Sigmoid colon (tissue), 7 donors: ENCODE results near the gene CAPN15. TPM values are rescaled to one million over a fixed set of nuclear protein-coding genes. Genes with fewer than 3 reads are reported as not detected.

Experiments
- DNase-seq: peaks from one replicate; pipeline ENCODE4 v3.0.0-alpha.2; 2019
- H3K27ac ChIP-seq, 4 donors: fragments of 200-600 bp; sonication (generic); one replicate each; pipeline ENCODE4 v1.5.1; 2016 to 2019; ENCODE audit warnings: mild to moderate bottlenecking in 1 of 4
- H3K27me3 ChIP-seq, 3 donors: fragments of 200-600 bp; sonication (generic); one replicate each; pipeline ENCODE4 v1.5.1; 2019; ENCODE audit warnings: mild to moderate bottlenecking in 1 of 3
- H3K36me3 ChIP-seq, 4 donors: fragments of 200-600 bp; sonication (generic); one replicate each; pipeline ENCODE4 v1.5.1; 2016 to 2019
- H3K4me1 ChIP-seq, 4 donors: fragments of 200-600 bp; sonication (generic); one replicate each; pipeline ENCODE4 v1.5.1; 2017 to 2019
- H3K4me3 ChIP-seq, 4 donors: fragments of 200-600 bp; sonication (generic); one replicate each; pipeline ENCODE4 v1.5.1; 2017 to 2019; ENCODE audit warnings: mild to moderate bottlenecking in 2 of 4, moderate library complexity in 1 of 4
- H3K9me3 ChIP-seq, 4 donors: fragments of 200-600 bp in 3 of 4; sonication (generic) in 3 of 4; one replicate each; pipeline versions ENCODE4 v1.5.1 to v1.6.1; 2013 to 2019
- EP300 ChIP-seq, 4 donors: sonication (generic); formaldehyde crosslinking; IDR thresholded peaks; one replicate each; pipeline ENCODE4 v1.6.1; 2017; ENCODE audit warnings: antibody characterized with exemption in 4 of 4
- POLR2A ChIP-seq, 2 donors: fragments of 450-650 bp; IDR thresholded peaks; one replicate each; pipeline ENCODE4 v1.6.1; 2016; ENCODE audit warnings: antibody characterized with exemption in 2 of 2, mild to moderate bottlenecking in 2 of 2, moderate library complexity in 2 of 2
- POLR2AphosphoS5 ChIP-seq, 4 donors: sonication (generic); formaldehyde crosslinking; IDR thresholded peaks; one replicate each; pipeline ENCODE4 v1.6.1; 2017; ENCODE audit warnings: antibody characterized with exemption in 4 of 4
- WGBS, 2 donors: extraction: QIAGEN DNeasy Blood & Tissue Kit; methylation state at CpG; one replicate each; pipeline ENCODE4 v1.1.7; 2013; 5-methylcytosine and 5-hydroxymethylcytosine counted together
- intact Hi-C: fragments of 100-400 bp; cut with DNase I; formaldehyde crosslinking; loops from one replicate; pipeline ENCODE4 v1.15.1; 2023
- polyA plus RNA-seq, 3 donors: library from polyadenylated mRNA; stranded (reverse); fragments of 200-250 nt; gene quantifications; one replicate each; pipeline ENCODE4 v1.2.3, GENCODE V29; 2013
- total RNA-seq, 4 donors: library from RNA; depleted of rRNA; stranded (reverse); fragments of >200 nt; gene quantifications; one replicate each; pipeline ENCODE4 v1.1.0, GENCODE V29; 2016
- TF ChIP-seq, protein P1 (sequence below), 4 experiments: fragments of 450-650 bp in 3 of 4; fragments of 200-600 bp in 1 of 4; IDR thresholded peaks; one replicate each; pipeline ENCODE4 v1.5.1; 2016 to 2019; ENCODE audit warnings: antibody characterized with exemption in 4 of 4, mild to moderate bottlenecking in 3 of 4, moderate library complexity in 2 of 4
- donor health status: healthy with polysubstance abuse.
- donor health status: Bipolar disorder and iron deficiency.
- donor health status: healthy.

Gene CAPN15
- total and polyA plus RNA-seq, 7 donors, result 10.3 to 85.8 (median 24.4) TPM

DNA sequence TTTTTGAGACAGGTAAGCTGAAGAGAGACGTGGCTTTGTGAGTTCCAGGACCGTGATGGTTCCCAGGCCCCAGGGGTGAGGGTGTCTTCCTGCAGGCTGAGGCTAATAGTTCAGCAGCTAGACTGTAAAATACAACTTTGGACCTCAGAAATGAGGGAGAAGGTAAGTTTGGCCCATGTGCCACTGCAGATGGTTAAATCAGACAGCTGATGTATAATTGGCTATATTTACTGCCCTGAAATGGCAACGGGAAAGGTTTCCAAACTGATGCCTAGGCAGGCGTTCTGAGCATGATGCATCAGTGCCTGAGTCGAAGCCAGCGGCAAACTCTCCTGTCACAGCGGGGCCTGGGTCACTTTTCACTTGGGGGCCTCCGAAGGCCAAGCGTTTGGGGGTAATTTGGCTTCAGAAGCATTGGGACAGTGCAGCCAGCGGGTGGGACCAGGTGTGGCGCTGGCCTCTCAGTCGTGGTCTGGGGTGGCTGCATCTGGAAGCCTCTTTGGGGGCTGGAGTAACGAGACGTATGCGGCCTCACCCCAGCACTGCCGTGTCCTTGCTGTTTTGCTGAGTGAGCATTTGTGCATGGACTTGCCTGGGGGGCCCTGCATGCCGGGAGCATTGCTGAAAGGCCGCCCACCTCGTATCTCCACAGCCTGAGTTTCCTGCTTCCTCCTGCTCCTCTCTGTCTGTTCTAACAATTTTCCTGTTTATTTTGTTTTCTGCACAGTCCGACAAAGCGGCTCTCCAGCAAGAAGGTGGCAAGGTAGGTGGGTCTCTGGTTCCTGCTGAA, 31.2 kb upstream of the CAPN15 start:
- no peaks in the 10 kb centered on the region for H3K4me1 ChIP-seq
- TF ChIP-seq POLR2AphosphoS5 (IDR thresholded peaks at IDR 0.05) (no peak), EP300 (IDR thresholded peaks at IDR 0.05) (no peak), POLR2A (IDR thresholded peaks at IDR 0.05) (no peak)
- TF ChIP-seq, protein P1, sequence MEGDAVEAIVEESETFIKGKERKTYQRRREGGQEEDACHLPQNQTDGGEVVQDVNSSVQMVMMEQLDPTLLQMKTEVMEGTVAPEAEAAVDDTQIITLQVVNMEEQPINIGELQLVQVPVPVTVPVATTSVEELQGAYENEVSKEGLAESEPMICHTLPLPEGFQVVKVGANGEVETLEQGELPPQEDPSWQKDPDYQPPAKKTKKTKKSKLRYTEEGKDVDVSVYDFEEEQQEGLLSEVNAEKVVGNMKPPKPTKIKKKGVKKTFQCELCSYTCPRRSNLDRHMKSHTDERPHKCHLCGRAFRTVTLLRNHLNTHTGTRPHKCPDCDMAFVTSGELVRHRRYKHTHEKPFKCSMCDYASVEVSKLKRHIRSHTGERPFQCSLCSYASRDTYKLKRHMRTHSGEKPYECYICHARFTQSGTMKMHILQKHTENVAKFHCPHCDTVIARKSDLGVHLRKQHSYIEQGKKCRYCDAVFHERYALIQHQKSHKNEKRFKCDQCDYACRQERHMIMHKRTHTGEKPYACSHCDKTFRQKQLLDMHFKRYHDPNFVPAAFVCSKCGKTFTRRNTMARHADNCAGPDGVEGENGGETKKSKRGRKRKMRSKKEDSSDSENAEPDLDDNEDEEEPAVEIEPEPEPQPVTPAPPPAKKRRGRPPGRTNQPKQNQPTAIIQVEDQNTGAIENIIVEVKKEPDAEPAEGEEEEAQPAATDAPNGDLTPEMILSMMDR (IDR thresholded peaks at IDR 0.05), result no peak
- 87 to 89% methylated on average over 21 of the region's 21 CpGs for WGBS, 2 donors
- H3K36me3 ChIP-seq, result peaks cover 0 to 33% (median 7%) of the 10 kb centered on the region in 4 donors
- H3K27me3 ChIP-seq, result no peaks in the 10 kb centered on the region
- no peak overlapping the region for H3K27ac ChIP-seq
- intact Hi-C loops, result no loop called here
- H3K4me3 ChIP-seq, result no peak overlapping the region
- no peaks in the 10 kb centered on the region for H3K9me3 ChIP-seq
- DNase-seq, result no peak

DNA sequence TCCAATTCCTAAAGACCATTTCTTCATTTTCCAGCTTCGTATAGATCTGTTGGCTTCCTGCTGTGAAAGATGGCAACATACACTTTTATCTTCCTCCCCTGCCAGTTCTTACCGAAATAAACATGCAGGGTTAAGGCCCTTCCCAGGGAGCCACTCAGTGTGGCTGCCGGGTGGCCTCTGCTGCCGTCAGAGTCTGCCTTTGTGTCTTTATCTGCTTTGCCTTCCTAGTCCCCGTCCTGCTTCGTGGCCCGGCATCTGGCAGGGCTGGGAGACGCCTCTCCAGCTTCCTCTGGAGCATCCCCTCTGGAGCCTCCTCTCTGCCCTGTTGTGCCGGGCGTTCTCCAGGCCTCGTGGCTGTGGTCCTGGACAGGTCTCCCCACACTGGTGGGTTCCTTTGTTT, 30.3 kb upstream of the CAPN15 start:
- intact Hi-C loops, result no loop called here
- no peak for DNase-seq
- TF ChIP-seq, protein P1 (IDR thresholded peaks at IDR 0.05), result no peak
- TF ChIP-seq POLR2A (IDR thresholded peaks at IDR 0.05) (no peak), POLR2AphosphoS5 (IDR thresholded peaks at IDR 0.05) (no peak), EP300 (IDR thresholded peaks at IDR 0.05) (no peak)
- H3K27ac ChIP-seq, result no peak overlapping the region
- H3K9me3 ChIP-seq, result no peaks in the 10 kb centered on the region
- WGBS, 2 donors, result 93% methylated on average over 11 of the region's 11 CpGs
- no peaks in the 10 kb centered on the region for H3K4me1 ChIP-seq
- no peaks in the 10 kb centered on the region for H3K27me3 ChIP-seq
- H3K4me3 ChIP-seq, result no peak overlapping the region
- H3K36me3 ChIP-seq, result peaks cover 0 to 25% (median 7%) of the 10 kb centered on the region in 4 donors

DNA sequence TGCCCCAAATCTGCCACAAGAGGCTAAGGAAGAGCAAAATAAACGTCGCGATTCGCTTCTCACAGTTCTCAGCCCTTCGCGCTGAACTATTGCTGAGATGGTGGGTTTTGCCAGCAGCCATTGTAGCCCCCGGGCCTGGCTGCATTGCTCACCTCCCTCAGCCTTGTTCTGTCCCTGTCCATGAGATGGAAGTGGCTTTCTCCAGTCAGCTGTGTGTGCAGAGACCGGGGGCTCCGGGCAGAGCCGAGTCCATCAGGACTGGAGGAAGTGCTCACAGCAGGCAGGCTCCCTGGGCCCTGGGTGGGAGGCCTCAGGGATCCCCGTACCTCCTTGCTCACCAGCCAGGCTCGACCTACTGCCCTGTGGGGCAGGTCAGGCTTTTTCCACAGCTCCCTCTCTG, 27.6 kb upstream of the CAPN15 start:
- no peaks in the 10 kb centered on the region for H3K9me3 ChIP-seq
- peaks cover 0 to 33% (median 4%) of the 10 kb centered on the region in 4 donors for H3K36me3 ChIP-seq
- H3K4me3 ChIP-seq, result no peak overlapping the region
- no peak overlapping the region for H3K27ac ChIP-seq
- no peak for DNase-seq
- no peaks in the 10 kb centered on the region for H3K4me1 ChIP-seq
- intact Hi-C loops, result no loop called here
- TF ChIP-seq EP300 (IDR thresholded peaks at IDR 0.05) (no peak), POLR2A (IDR thresholded peaks at IDR 0.05) (no peak), POLR2AphosphoS5 (IDR thresholded peaks at IDR 0.05) (no peak)
- TF ChIP-seq, protein P1 (IDR thresholded peaks at IDR 0.05), result no peak
- 89 to 90% methylated on average over 12 of the region's 12 CpGs for WGBS, 2 donors
- no peaks in the 10 kb centered on the region for H3K27me3 ChIP-seq

DNA sequence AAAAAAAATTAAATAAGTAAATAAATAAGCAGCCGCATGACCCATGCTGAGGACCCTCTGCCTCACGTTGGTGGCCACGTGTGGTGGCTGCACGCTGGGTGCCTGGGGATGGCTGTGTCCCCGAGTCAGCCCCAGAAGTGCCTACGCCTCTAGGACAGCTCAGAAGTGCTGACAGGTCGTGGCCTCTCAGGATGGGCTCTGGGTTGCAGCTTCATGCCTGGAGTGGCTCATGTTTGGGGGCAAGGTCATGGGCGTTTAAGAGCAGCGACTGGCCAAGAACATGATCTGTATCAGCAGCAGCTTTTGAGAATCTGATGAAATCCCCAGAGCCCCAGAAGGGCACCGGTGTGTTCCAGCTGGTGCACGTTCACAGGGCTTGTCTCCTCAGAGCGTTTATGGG, 26.8 kb upstream of the CAPN15 start:
- TF ChIP-seq, protein P1 (IDR thresholded peaks at IDR 0.05), result no peak
- no peak for TF ChIP-seq EP300 (IDR thresholded peaks at IDR 0.05)
- TF ChIP-seq POLR2AphosphoS5 (IDR thresholded peaks at IDR 0.05), result no peak
- no peak for TF ChIP-seq POLR2A (IDR thresholded peaks at IDR 0.05)

More for the DNA sequence above, 26.8 kb upstream of the CAPN15 start:
- no peak for DNase-seq
- intact Hi-C loops, result no loop called here
- Histone ChIP-seq H3K27me3 (no peaks in the 10 kb centered on the region), H3K27ac (no peak overlapping the region), H3K36me3 (peaks cover 0 to 39% (median 4%) of the 10 kb centered on the region in 4 donors), H3K4me1 (no peaks in the 10 kb centered on the region), H3K4me3 (no peak overlapping the region), H3K9me3 (no peaks in the 10 kb centered on the region)
- 88 to 93% methylated on average over 12 of the region's 12 CpGs for WGBS, 2 donors
